ENCODE measurements around the gene EFHD2.

GRCh38 chr1:15412175-15412800, 2.6 kb downstream of the EFHD2 start:
- TF ChIP-seq POLR2A (IDR thresholded peaks at IDR 0.05) (no peak), CTCF (IDR thresholded peaks at IDR 0.05) (no peak)
